PC-9 (cell line): ENCODE measurements around the gene WNT3. TPM values are rescaled to one million over a fixed set of nuclear protein-coding genes. Genes with fewer than 3 reads are reported as not detected.

Experiments used
- BruUV-seq: library from RNA; stranded (reverse); fragments of 400-500 nt; replicated peaks from 2 replicates; lab custom pipeline; 2021; lab: Mats Ljungman, UMichigan
- CTCF ChIA-PET: fragments of 300-600 bp; sonication (Branson Sonifier 250); formaldehyde crosslinking; loops from one replicate; lab custom pipeline; 2022; ENCODE audit warnings: antibody characterized with exemption; lab: Charles Lee
- POLR2A ChIA-PET: fragments of 300-600 bp; sonication (Branson Sonifier 250); formaldehyde crosslinking; loops from one replicate; lab custom pipeline; 2022; ENCODE audit warnings: antibody characterized with exemption; ENCODE audit not compliant: unreplicated experiment; lab: Charles Lee
- DNase-seq, 2 experiments: peaks; one replicate each; pipeline versions ENCODE4 v3.0.0 to v3.0.0-alpha.2; 2015 to 2022; ENCODE audit warnings: mixed read lengths in 1 of 2
- H2AFZ ChIP-seq: fragments of 200-600 bp; sonication (generic); 2 replicates; pipeline ENCODE4 v1.8.1; 2017; ENCODE audit warnings: antibody characterized with exemption
- H3F3A ChIP-seq: fragments of 200-600 bp; sonication (generic); 2 replicates; pipeline ENCODE4 v1.8.1; 2017; ENCODE audit warnings: antibody characterized with exemption, mild to moderate bottlenecking, low read depth; ENCODE audit not compliant: insufficient read depth
- H3K27ac ChIP-seq: fragments of 200-600 bp; sonication (generic); 2 replicates; pipeline ENCODE4 v1.6.1; 2016; ENCODE audit warnings: mixed run types
- H3K27me3 ChIP-seq: fragments of 200-600 bp; sonication (generic); 2 replicates; pipeline ENCODE4 v1.6.1; 2016; ENCODE audit warnings: low read depth, mixed run types; ENCODE audit not compliant: insufficient read depth
- H3K36me3 ChIP-seq: fragments of 200-600 bp; sonication (generic); 2 replicates; pipeline ENCODE4 v1.6.1; 2016; ENCODE audit warnings: low read depth, mixed run types
- H3K4me1 ChIP-seq: fragments of 200-600 bp; sonication (generic); replicated peaks from 2 replicates; pipeline ENCODE4 v1.6.1; 2016; ENCODE audit warnings: mixed run types; ENCODE audit not compliant: insufficient read depth
- H3K4me2 ChIP-seq: fragments of 200-600 bp; sonication (generic); 2 replicates; pipeline ENCODE4 v1.6.1; 2017; ENCODE audit warnings: mixed run types
- H3K4me3 ChIP-seq: fragments of 200-600 bp; sonication (generic); 2 replicates; pipeline ENCODE4 v1.6.1; 2016; ENCODE audit warnings: mixed run types
- H3K79me2 ChIP-seq: fragments of 200-600 bp; sonication (generic); 2 replicates; pipeline ENCODE4 v1.6.1; 2017; ENCODE audit warnings: low read depth, mixed run types
- H3K9me2 ChIP-seq: fragments of 200-600 bp; sonication (generic); 2 replicates; pipeline ENCODE4 v1.8.1; 2017; ENCODE audit warnings: mild to moderate bottlenecking; ENCODE audit not compliant: insufficient read depth
- H3K9me3 ChIP-seq: fragments of 200-600 bp; sonication (generic); 2 replicates; pipeline ENCODE4 v1.8.1; 2016; ENCODE audit warnings: low read depth; ENCODE audit not compliant: insufficient read depth
- H4K20me1 ChIP-seq: fragments of 200-600 bp; sonication (generic); 2 replicates; pipeline ENCODE4 v1.8.1; 2017; ENCODE audit not compliant: insufficient read depth
- EZH2 ChIP-seq: fragments of 200-600 bp; sonication (generic); IDR thresholded peaks from 2 replicates; pipeline ENCODE4 v1.8.0; 2017; ENCODE audit warnings: antibody characterized with exemption, low read depth
- intact Hi-C: fragments of 100-400 bp; cut with micrococcal nuclease; formaldehyde crosslinking; loops from one replicate; pipeline ENCODE4 v1.10.0; 2022; ENCODE audit not compliant: unreplicated experiment
- total RNA-seq: library from RNA; stranded (reverse); gene quantifications from 2 replicates; pipeline ENCODE4 v1.2.3, GENCODE V29; 2021
- TF ChIP-seq, protein P1 (sequence below): fragments of 200-600 bp; sonication (generic); conservative IDR thresholded peaks from 2 replicates; pipeline ENCODE4 v1.6.1; 2017; ENCODE audit warnings: mixed run types, antibody characterized with exemption, mild to moderate bottlenecking, moderate library complexity

Gene WNT3
- total RNA-seq, 1 experiment from 2014 or later, result 14.0 TPM

DNA sequence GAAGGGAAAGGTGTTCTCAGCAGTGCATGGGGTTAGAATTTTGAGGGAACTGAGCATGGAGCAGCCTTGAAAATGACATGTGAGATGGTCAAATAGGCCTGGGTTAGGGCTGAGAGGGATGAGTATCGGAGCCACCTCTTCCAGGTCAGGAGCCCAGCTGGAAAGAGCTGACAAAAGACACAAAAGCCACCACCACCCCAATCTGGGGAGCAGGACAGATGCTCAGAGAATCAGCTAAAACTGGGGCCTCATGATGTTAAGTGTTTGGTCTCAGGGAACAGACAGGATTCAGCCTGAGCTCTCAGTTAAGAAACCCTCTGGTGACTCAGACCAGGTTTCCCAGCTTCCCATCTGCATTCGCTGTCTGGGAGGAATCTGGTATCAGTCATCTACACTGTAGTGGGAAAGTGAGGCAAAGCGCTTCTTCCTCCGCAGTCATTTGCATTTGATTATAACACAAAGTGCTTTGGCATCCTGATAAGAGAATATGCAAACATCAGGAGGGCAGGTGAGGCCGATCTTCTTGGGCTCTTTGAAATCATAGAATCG, 35.5 kb upstream of the WNT3 start:
- intact Hi-C loops, result no loop called here
- H3K27ac ChIP-seq, result no peak overlapping the region
- H2AFZ ChIP-seq, result no peak overlapping the region
- no peak overlapping the region for H3K4me2 ChIP-seq
- peaks cover 15% of the 10 kb centered on the region for H3K27me3 ChIP-seq
- CTCF ChIA-PET, result no interaction called here
- POLR2A ChIA-PET, result no interaction called here
- H3K36me3 ChIP-seq, result no peaks in the 10 kb centered on the region
- H3K79me2 ChIP-seq, result no peaks in the 10 kb centered on the region
- no peaks in the 10 kb centered on the region for H3F3A ChIP-seq
- H3K9me3 ChIP-seq, result no peaks in the 10 kb centered on the region
- H3K4me3 ChIP-seq, result no peak overlapping the region
- no peaks in the 10 kb centered on the region for H4K20me1 ChIP-seq
- TF ChIP-seq EZH2, result no peak
- TF ChIP-seq, protein P1, sequence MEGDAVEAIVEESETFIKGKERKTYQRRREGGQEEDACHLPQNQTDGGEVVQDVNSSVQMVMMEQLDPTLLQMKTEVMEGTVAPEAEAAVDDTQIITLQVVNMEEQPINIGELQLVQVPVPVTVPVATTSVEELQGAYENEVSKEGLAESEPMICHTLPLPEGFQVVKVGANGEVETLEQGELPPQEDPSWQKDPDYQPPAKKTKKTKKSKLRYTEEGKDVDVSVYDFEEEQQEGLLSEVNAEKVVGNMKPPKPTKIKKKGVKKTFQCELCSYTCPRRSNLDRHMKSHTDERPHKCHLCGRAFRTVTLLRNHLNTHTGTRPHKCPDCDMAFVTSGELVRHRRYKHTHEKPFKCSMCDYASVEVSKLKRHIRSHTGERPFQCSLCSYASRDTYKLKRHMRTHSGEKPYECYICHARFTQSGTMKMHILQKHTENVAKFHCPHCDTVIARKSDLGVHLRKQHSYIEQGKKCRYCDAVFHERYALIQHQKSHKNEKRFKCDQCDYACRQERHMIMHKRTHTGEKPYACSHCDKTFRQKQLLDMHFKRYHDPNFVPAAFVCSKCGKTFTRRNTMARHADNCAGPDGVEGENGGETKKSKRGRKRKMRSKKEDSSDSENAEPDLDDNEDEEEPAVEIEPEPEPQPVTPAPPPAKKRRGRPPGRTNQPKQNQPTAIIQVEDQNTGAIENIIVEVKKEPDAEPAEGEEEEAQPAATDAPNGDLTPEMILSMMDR, result no peak
- BruUV-seq, result no TSS peak
- no peaks in the 10 kb centered on the region for H3K4me1 ChIP-seq
- no peak for DNase-seq
- no peaks in the 10 kb centered on the region for H3K9me2 ChIP-seq

DNA sequence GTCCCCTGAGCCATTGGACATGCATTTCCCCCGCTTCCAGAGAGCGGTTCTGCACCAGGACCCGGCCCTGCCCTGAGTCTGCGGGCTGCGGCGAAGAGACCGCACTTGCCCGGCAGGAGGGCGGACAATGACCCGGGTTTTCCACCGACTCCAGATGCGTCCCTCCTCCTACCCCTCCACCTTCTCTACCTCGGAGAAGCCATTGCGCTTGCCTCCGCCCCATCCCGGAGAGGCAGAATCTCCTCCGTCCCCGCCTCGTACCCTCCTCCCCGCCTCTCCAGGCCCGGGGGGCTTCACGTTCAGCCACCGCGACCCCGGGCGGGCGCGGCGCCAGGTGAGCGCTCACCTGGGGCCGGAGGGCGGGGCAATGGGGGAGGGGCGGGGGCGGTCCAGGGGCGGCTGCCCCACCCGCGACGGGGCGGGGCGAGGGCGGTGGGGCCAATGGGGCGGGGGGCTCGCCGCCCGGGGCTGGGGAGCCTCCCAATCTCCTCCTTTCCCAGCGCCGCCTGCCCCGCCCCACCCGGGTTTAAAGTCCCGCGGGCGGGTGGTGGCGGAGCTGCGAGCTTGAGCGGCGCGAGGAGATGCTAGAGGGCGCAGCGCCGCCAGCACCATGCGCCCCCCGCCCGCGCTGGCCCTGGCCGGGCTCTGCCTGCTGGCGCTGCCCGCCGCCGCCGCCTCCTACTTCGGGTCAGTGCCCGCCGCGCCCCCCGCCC, 32.7 kb upstream of the WNT3 start, which contains the start of gene WNT9B:
Gene WNT9B (plus strand): TSS at position 555 of the 713 bp plus-strand sequence. CDS start 56 bp downstream, at position 611.
- Histone ChIP-seq H3K27me3 (peaks cover 28% of the 10 kb centered on the region), H3K36me3 (no peaks in the 10 kb centered on the region), H3F3A (no peaks in the 10 kb centered on the region), H3K4me3 (no peak within 1 kb of the TSS), H3K4me1 (no peaks in the 10 kb centered on the region), H3K4me2 (no peak within 1 kb of the TSS), H3K9me2 (no peaks in the 10 kb centered on the region), H3K79me2 (no peaks in the 10 kb centered on the region), H3K9me3 (no peaks in the 10 kb centered on the region), H4K20me1 (no peaks in the 10 kb centered on the region), H3K27ac (no peak within 1 kb of the TSS), H2AFZ (no peak within 1 kb of the TSS)
- ChIA-PET POLR2A (no interaction called here), CTCF (no interaction called here)
- no peak for TF ChIP-seq EZH2
- TF ChIP-seq, protein P1, result no peak
- intact Hi-C loops, result no loop called here
- BruUV-seq, result no TSS peak
- DNase-seq, result peak in 1 of 2 experiments; percentile 39

- POLR2A ChIA-PET, result no interaction called here
Observed at GRCh38 chr17:46850688-46851028, 32.2 kb upstream of the WNT3 start.

More at GRCh38 chr17:46850688-46851028, 32.2 kb upstream of the WNT3 start:
- no peak overlapping the region for H3K27ac ChIP-seq
- DNase-seq, result no peak
- H3K4me1 ChIP-seq, result no peaks in the 10 kb centered on the region
- no peak overlapping the region for H3K4me2 ChIP-seq
- no TSS peak for BruUV-seq
- H4K20me1 ChIP-seq, result no peaks in the 10 kb centered on the region
- intact Hi-C loops, result no loop called here
- CTCF ChIA-PET, result no interaction called here
- TF ChIP-seq EZH2, result no peak
- TF ChIP-seq, protein P1, result no peak
- H3K4me3 ChIP-seq, result no peak overlapping the region
- no peaks in the 10 kb centered on the region for H3K36me3 ChIP-seq
- no peaks in the 10 kb centered on the region for H3K9me2 ChIP-seq
- H3F3A ChIP-seq, result no peaks in the 10 kb centered on the region
- peaks cover 28% of the 10 kb centered on the region for H3K27me3 ChIP-seq
- H2AFZ ChIP-seq, result no peak overlapping the region
- H3K9me3 ChIP-seq, result no peaks in the 10 kb centered on the region
- no peaks in the 10 kb centered on the region for H3K79me2 ChIP-seq
